ENCODE data around the gene PGPEP1. TPM values are rescaled to one million over a fixed set of nuclear protein-coding genes. Genes with fewer than 3 reads are reported as not detected.

The PGPEP1 gene
- total and polyA plus RNA-seq, 10 of the 15 experiments (the other 5 are each of a cell fraction or from before 2014, with no cell fraction given): 13.8 to 39.4 (median 17.0) TPM

GRCh38 chr19:18373892-18374629 lies 33.7 kb downstream of the PGPEP1 start (continued):
- TF ChIP-seq MEF2B (IDR thresholded peaks at IDR 0.05; ENCODE audit: partially characterized antibody, poor library complexity, severe bottlenecking) (peak; percentile 84), FOXK2 (IDR thresholded peaks at IDR 0.05) (no peak), SUZ12 (IDR thresholded peaks at IDR 0.05; ENCODE audit: unreplicated experiment) (no peak), IRF4 (IDR thresholded peaks at IDR 0.05; ENCODE audit: low read depth, low read length) (0 out of 2 replicates have a peak, but pooled peaks have one; percentile 21), EZH2 (IDR thresholded peaks at IDR 0.05; ENCODE audit: borderline replicate concordance, control insufficient read depth, low read depth, low read length) (no peak)

- DNase-seq (ENCODE audit: low read depth, low spot score): no peak
- no peak for ATAC-seq
- H3K4me3 ChIP-seq: no peak overlapping the region
- H3K9ac ChIP-seq (ENCODE audit: control insufficient read depth, insufficient read depth, low read length): no peak overlapping the region
- no peak for TF ChIP-seq E4F1 (IDR thresholded peaks at IDR 0.05; ENCODE audit: borderline replicate concordance, partially characterized antibody)
- no peak for TF ChIP-seq NFXL1 (IDR thresholded peaks at IDR 0.05; ENCODE audit: borderline replicate concordance)
- TF ChIP-seq ZBTB4 (CRISPR knock-in tag; IDR thresholded peaks at IDR 0.05): no peak
- TF ChIP-seq SIN3A (IDR thresholded peaks at IDR 0.05; ENCODE audit: low read depth, low read length): no peak
- no peak for TF ChIP-seq TAF1 (IDR thresholded peaks at IDR 0.05; ENCODE audit: borderline replicate concordance, low read depth, low read length)
- no peak for TF ChIP-seq HCFC1 (IDR thresholded peaks at IDR 0.05; ENCODE audit: low read length)
- H4K20me1 ChIP-seq (ENCODE audit: control insufficient read depth, insufficient read depth): no peaks in the 10 kb centered on the region
- CTCF ChIA-PET: interaction anchor here (2.2 kb wide), 1 partner anchor 11 kb away, joined by 9 read pairs; no protein-coding TSS in a partner anchor
- SMC1A ChIA-PET (ENCODE audit: uncharacterized antibody, unreplicated experiment): interaction anchor here (1.0 kb wide), 2 partner anchors 11 to 33 kb away, joined by 3 read pairs; no protein-coding TSS in a partner anchor
- no peaks in the 10 kb centered on the region for H3K79me2 ChIP-seq (ENCODE audit: control insufficient read depth, insufficient read depth, low read length)
- no TSS peak for BruUV-seq (replicated peaks)
- WGBS (ENCODE audit: insufficient coverage, insufficient replicate concordance, low lambda C conversion rate, missing lambda C conversion rate): 56% methylated on average over 6 of the region's 6 CpGs
- H2AFZ ChIP-seq (ENCODE audit: control insufficient read depth, low read depth, low read length): peak overlapping the region; percentile 15; the same call in 1 of the 2 replicates
- H3K36me3 ChIP-seq (ENCODE audit: control insufficient read depth in 2 of 2, insufficient read depth in 2 of 2, low read length in 1 of 2): no peaks in the 10 kb centered on the region
- RAD21 ChIA-PET (ENCODE audit: unreplicated experiment): interaction anchor here (0.7 to 1.3 kb wide), 2 partner anchors 11 to 34 kb away, joined by 3 to 4 read pairs; no protein-coding TSS in a partner anchor
- intact Hi-C loops (cut with micrococcal nuclease; ENCODE audit: unreplicated experiment): no loop called here
- in situ Hi-C loops (cut with MboI): no loop called here
- no peak for FAIRE-seq
- H3K4me1 ChIP-seq (ENCODE audit: control insufficient read depth, insufficient read depth, low read length): peaks cover 41% of the 10 kb centered on the region
- peak overlapping the region; percentile 42; the same call in 1 of the 2 replicates for H3K4me2 ChIP-seq (ENCODE audit: control insufficient read depth, insufficient read depth)
- no peaks in the 10 kb centered on the region for H3K9me3 ChIP-seq (replicated peaks; ENCODE audit: control insufficient read depth, insufficient read depth, low read length)
- H3K27ac ChIP-seq (ENCODE audit: control insufficient read depth, insufficient read depth): no peak overlapping the region; the same call in 1 of the 2 replicates
- POLR2A ChIA-PET: interaction anchor here (0.8 kb wide), 1 partner anchor 8 kb away, joined by 3 read pairs; no protein-coding TSS in a partner anchor
- H3K27me3 ChIP-seq (replicated peaks in 1 of 2; ENCODE audit: control insufficient read depth in 2 of 2, insufficient read depth in 2 of 2, low read length in 1 of 2): no peaks in the 10 kb centered on the region
These were observed 36.6 kb downstream of the PGPEP1 start for GRCh38 chr19:18377026-18377425.
